Ishikawa (cell line): ENCODE data around the gene RABL6.

ENCODE experiments used
- CEBPB ChIP-seq: IDR thresholded peaks from 2 replicates; pipeline ENCODE4 v1.6.1; 2012
- CREB1 ChIP-seq: IDR thresholded peaks from 2 replicates; pipeline ENCODE4 v1.6.1; 2012; ENCODE audit warnings: low read depth
- EGR1 ChIP-seq: IDR thresholded peaks from 2 replicates; pipeline ENCODE4 v1.6.1; 2012
- EP300 ChIP-seq: IDR thresholded peaks from 2 replicates; pipeline ENCODE4 v1.6.1; 2012; ENCODE audit warnings: borderline replicate concordance
- FOXM1 ChIP-seq: IDR thresholded peaks from 2 replicates; pipeline ENCODE4 v1.6.1; 2012; ENCODE audit warnings: low read depth, borderline replicate concordance
- MAX ChIP-seq: IDR thresholded peaks from 2 replicates; pipeline ENCODE4 v1.6.1; 2012
- NFIC ChIP-seq: IDR thresholded peaks from 2 replicates; pipeline ENCODE4 v1.6.1; 2012
- RAD21 ChIP-seq: IDR thresholded peaks from 2 replicates; pipeline ENCODE4 v1.6.1; 2012; ENCODE audit warnings: low read depth
- REST ChIP-seq: IDR thresholded peaks from 2 replicates; pipeline ENCODE4 v1.6.1; 2012; ENCODE audit warnings: low read depth, mild to moderate bottlenecking
- TAF1 ChIP-seq: IDR thresholded peaks from 2 replicates; pipeline ENCODE4 v1.6.1; 2012; ENCODE audit warnings: low read depth, mild to moderate bottlenecking
- TCF12 ChIP-seq: IDR thresholded peaks from 2 replicates; pipeline ENCODE4 v1.6.1; 2012; ENCODE audit warnings: low read depth
- TEAD4 ChIP-seq: IDR thresholded peaks from 2 replicates; pipeline ENCODE4 v1.6.1; 2012
- USF1 ChIP-seq: IDR thresholded peaks from 2 replicates; pipeline ENCODE4 v1.6.1; 2012
- YY1 ChIP-seq: IDR thresholded peaks from 2 replicates; pipeline ENCODE4 v1.6.1; 2012; ENCODE audit warnings: low read depth
- ZBTB7A ChIP-seq: IDR thresholded peaks from 2 replicates; pipeline ENCODE4 v1.6.1; 2012; ENCODE audit warnings: low read depth

Gene RABL6

GRCh38 chr9:136774416-136775045, 33.2 kb upstream of the RABL6 start:
- TF ChIP-seq ZBTB7A (no peak), TAF1 (no peak), TEAD4 (no peak), EP300 (no peak), REST (no peak)

- no peak for TF ChIP-seq EGR1
Measured at GRCh38 chr9:136775191-136775590, 32.6 kb upstream of the RABL6 start.

GRCh38 chr9:136776947-136777346, 30.8 kb upstream of the RABL6 start:
- TF ChIP-seq EP300 (no peak), EGR1 (no peak), NFIC (no peak), REST (no peak)

- TF ChIP-seq RAD21 (no peak), EGR1 (no peak), FOXM1 (no peak)
Measured at GRCh38 chr9:136777359-136777758, 30.4 kb upstream of the RABL6 start.

GRCh38 chr9:136779808-136780207, 27.9 kb upstream of the RABL6 start:
- TF ChIP-seq USF1 (no peak), TCF12 (no peak), CEBPB (no peak), NFIC (no peak), YY1 (no peak), RAD21 (no peak), ZBTB7A (no peak), REST (no peak), EP300 (no peak), TAF1 (no peak), EGR1 (no peak), FOXM1 (no peak)

- TF ChIP-seq ZBTB7A = no peak
- no peak for TF ChIP-seq FOXM1
- TF ChIP-seq TCF12 = no peak
- TF ChIP-seq REST = no peak
- TF ChIP-seq CREB1 = no peak
- TF ChIP-seq NFIC = no peak
- no peak for TF ChIP-seq TAF1
- no peak for TF ChIP-seq MAX
- TF ChIP-seq EGR1 = no peak
- no peak for TF ChIP-seq YY1
Measured at GRCh38 chr9:136782452-136782851, 25.3 kb upstream of the RABL6 start.
